ENCODE measurements around the gene UBAP2.
A peak's percentile ranks its signal among the peaks of the same experiment; 100 is the strongest.

The UBAP2 gene

GRCh38 chr9:33921967-33922895 lies 126.5 kb downstream of the UBAP2 start:
- peak; percentile 4 for DNase-seq

GRCh38 chr9:33919276-33919897 lies 129.3 kb downstream of the UBAP2 start:
- no peak for DNase-seq

GRCh38 chr9:33917036-33917435 lies 131.7 kb downstream of the UBAP2 start:
- DNase-seq: no peak

GRCh38 chr9:33914887-33915628 lies 133.6 kb downstream of the UBAP2 start:
- no peak for DNase-seq

GRCh38 chr9:33913541-33913940 lies 135.1 kb downstream of the UBAP2 start:
- no peak for DNase-seq

- DNase-seq: no peak
These were observed 139.9 kb downstream of the UBAP2 start for GRCh38 chr9:33908749-33909148.

GRCh38 chr9:33908114-33908513 lies 140.6 kb downstream of the UBAP2 start:
- no peak for DNase-seq

GRCh38 chr9:33907347-33907746 lies 141.3 kb downstream of the UBAP2 start:
- DNase-seq: no peak

- no peak for DNase-seq
These were observed 141.9 kb downstream of the UBAP2 start for GRCh38 chr9:33906769-33907168.

- DNase-seq: no peak
These were observed 143.6 kb downstream of the UBAP2 start for GRCh38 chr9:33905137-33905536.

- DNase-seq: no peak
These were observed 145.4 kb downstream of the UBAP2 start for GRCh38 chr9:33903157-33903780.

- DNase-seq: no peak
These were observed 154.4 kb downstream of the UBAP2 start for GRCh38 chr9:33894316-33894715.

GRCh38 chr9:33893861-33894260 lies 154.8 kb downstream of the UBAP2 start:
- no peak for DNase-seq

- DNase-seq: no peak
These were observed 162.7 kb downstream of the UBAP2 start for GRCh38 chr9:33885948-33886347.

- no peak for DNase-seq
These were observed 163.6 kb downstream of the UBAP2 start for GRCh38 chr9:33884856-33885701.

- DNase-seq: no peak
These were observed 167.1 kb downstream of the UBAP2 start for GRCh38 chr9:33881635-33882034.

- DNase-seq: no peak
These were observed 168.2 kb downstream of the UBAP2 start for GRCh38 chr9:33880211-33881089.

GRCh38 chr9:33878691-33879366 lies 169.9 kb downstream of the UBAP2 start:
- no peak for DNase-seq

- no peak for DNase-seq
These were observed 170.8 kb downstream of the UBAP2 start for GRCh38 chr9:33877727-33878489.
